B cell (primary cell): Measurements from ENCODE around the gene GALNT6. TPM values are rescaled to one million over a fixed set of nuclear protein-coding genes. Genes with fewer than 3 reads are reported as not detected.

ENCODE experiments used
- ATAC-seq: fragments of 200-7000 bp; cut with Tn5 transposase; one replicate; pipeline ENCODE4 v1.10.0; 2021; ENCODE audit warnings: low read depth, mild to moderate bottlenecking, moderate number of reproducible peaks, moderate library complexity
- CTCF ChIA-PET: fragments of 350-600 bp; sonication (Branson Sonifier 250); formaldehyde crosslinking; loops from one replicate; lab custom pipeline; 2021; ENCODE audit warnings: antibody characterized with exemption, inconsistent platforms; lab: Charles Lee
- POLR2A ChIA-PET: fragments of 350-600 bp; sonication (Branson Sonifier 250); formaldehyde crosslinking; loops from one replicate; lab custom pipeline; 2021; ENCODE audit warnings: antibody characterized with exemption; lab: Charles Lee
- DNase-seq: peaks from one replicate; pipeline ENCODE4 v3.0.0; 2013
- H2AFZ ChIP-seq: 2 replicates; pipeline ENCODE4 v1.6.1; 2012; ENCODE audit warnings: mild to moderate bottlenecking, low read depth, low read length; ENCODE audit not compliant: insufficient read depth, poor library complexity, severe bottlenecking
- H3K27ac ChIP-seq, 2 donors: 1 replicate in 1 of 2; 2 replicates in 1 of 2; pipeline ENCODE4 v1.5.1; 2012 to 2013; ENCODE audit warnings: low read length in 2 of 2, mild to moderate bottlenecking in 2 of 2, moderate library complexity in 1 of 2
- H3K27me3 ChIP-seq, 4 experiments: fragments of 200-600 bp in 1 of 4; sonication (generic) in 1 of 4; replicated peaks in 1 of 4; 1 replicate in 2 of 4; 2 replicates in 2 of 4; pipeline versions ENCODE4 v1.6.1 to v1.7.0; 2013 to 2016; ENCODE audit warnings: low read length in 3 of 4, mild to moderate bottlenecking in 2 of 4, mixed read lengths in 1 of 4, moderate library complexity in 1 of 4; ENCODE audit not compliant: insufficient read depth in 4 of 4, control insufficient read depth in 3 of 4; ENCODE audit errors: control extremely low read depth in 1 of 4
- H3K36me3 ChIP-seq, 2 experiments: replicated peaks in 1 of 2; 1 replicate in 1 of 2; 2 replicates in 1 of 2; pipeline versions ENCODE4 v1.6.1 to v1.7.1; 2013; ENCODE audit warnings: low read length in 1 of 2; ENCODE audit not compliant: insufficient read depth in 2 of 2, control insufficient read depth in 1 of 2; ENCODE audit errors: control extremely low read depth in 1 of 2, extremely low read depth in 1 of 2
- H3K4me1 ChIP-seq, 2 donors: fragments of 200-600 bp in 1 of 2; sonication (generic) in 1 of 2; 1 replicate in 1 of 2; 2 replicates in 1 of 2; pipeline versions ENCODE4 v1.5.1 to v1.6.1; 2013 to 2017; ENCODE audit warnings: low read length in 2 of 2; ENCODE audit not compliant: control insufficient read depth in 2 of 2, insufficient read depth in 2 of 2
- H3K4me2 ChIP-seq: replicated peaks from 2 replicates; pipeline ENCODE3; 2012; ENCODE audit warnings: mild to moderate bottlenecking, low read depth, low read length; ENCODE audit not compliant: poor library complexity, severe bottlenecking
- H3K4me3 ChIP-seq, 5 experiments: fragments of 200-600 bp in 1 of 5; sonication (generic) in 1 of 5; 1 replicate in 3 of 5; 2 replicates in 2 of 5; pipeline versions ENCODE4 v1.5.1 to v1.7.0; 2011 to 2016; ENCODE audit warnings: low read length in 4 of 5, mild to moderate bottlenecking in 4 of 5, low read depth in 2 of 5, control low read depth in 1 of 5, moderate library complexity in 1 of 5; ENCODE audit not compliant: insufficient read depth in 1 of 5; ENCODE audit errors: control extremely low read depth in 1 of 5, extremely low read depth in 1 of 5
- H3K79me2 ChIP-seq: fragments of 200-600 bp; sonication (generic); one replicate; pipeline ENCODE4 v1.6.0; 2016; ENCODE audit warnings: low read length; ENCODE audit not compliant: control insufficient read depth, insufficient read depth
- H3K9ac ChIP-seq: fragments of 200-600 bp; sonication (generic); 2 replicates; pipeline ENCODE4 v1.6.1; 2017; ENCODE audit warnings: mild to moderate bottlenecking, low read length, moderate library complexity
- H3K9me3 ChIP-seq, 3 donors: one replicate each; pipeline versions ENCODE4 v1.6.1 to v1.7.1; 2013; ENCODE audit warnings: low read length in 2 of 3; ENCODE audit not compliant: control insufficient read depth in 2 of 3, insufficient read depth in 1 of 3; ENCODE audit errors: control extremely low read depth in 1 of 3
- H4K20me1 ChIP-seq: 2 replicates; pipeline ENCODE4 v1.6.0; 2012; ENCODE audit warnings: mild to moderate bottlenecking, low read length; ENCODE audit not compliant: insufficient read depth, control insufficient read depth, poor library complexity, severe bottlenecking
- H3K27ac Mint-ChIP-seq: one replicate; pipeline ENCODE4 v1.8.0; 2021; ENCODE audit warnings: mixed read lengths
- H3K27me3 Mint-ChIP-seq: one replicate; pipeline ENCODE4 v1.8.0; 2021; ENCODE audit warnings: mixed read lengths
- H3K4me1 Mint-ChIP-seq: one replicate; pipeline ENCODE4 v1.8.0; 2021; ENCODE audit warnings: mixed read lengths
- H3K4me3 Mint-ChIP-seq: one replicate; pipeline ENCODE4 v1.8.0; 2021; ENCODE audit warnings: mixed read lengths
- H3K9me3 Mint-ChIP-seq: one replicate; pipeline ENCODE4 v1.8.0; 2022; ENCODE audit warnings: mixed read lengths; ENCODE audit not compliant: insufficient read depth
- EZH2 ChIP-seq: IDR thresholded peaks from 2 replicates; pipeline ENCODE4 v1.6.1; 2012; ENCODE audit warnings: borderline replicate concordance, low read depth, mild to moderate bottlenecking, moderate library complexity, low read length; ENCODE audit not compliant: insufficient read depth, poor library complexity, severe bottlenecking
- WGBS: methylation state at CpG from one replicate; pipeline ENCODE4 v1.1.5; 2013; ENCODE audit warnings: missing lambda C conversion rate; ENCODE audit not compliant: insufficient coverage; 5-methylcytosine and 5-hydroxymethylcytosine counted together
- intact Hi-C: fragments of 100-400 bp; cut with micrococcal nuclease; formaldehyde crosslinking; loops from one replicate; pipeline ENCODE4 v1.10.0; 2022
- polyA plus RNA-seq: library from polyadenylated mRNA; depleted of rRNA; stranded (reverse); fragments of >200 nt; gene quantifications from 2 replicates; pipeline ENCODE4 v1.2.3, GENCODE V29; 2012
- total RNA-seq, 2 donors: library from RNA; stranded (reverse); fragments of 120-200 nt in 1 of 2; gene quantifications; 1 replicate in 1 of 2; 2 replicates in 1 of 2; pipeline versions ENCODE4 v1.2.3 to v1.2.4, GENCODE V29; 2013 to 2022
- TF ChIP-seq, protein P1 (sequence below): fragments of 200-600 bp; IDR thresholded peaks from one replicate; pipeline ENCODE4 v1.8.0; 2022; ENCODE audit warnings: antibody characterized with exemption, mild to moderate bottlenecking

The GALNT6 gene
- total and polyA plus RNA-seq, 2 donors (not counting 1 experiment from before 2014, with no cell fraction given), result 9.0 to 10.3 TPM

- Histone ChIP-seq H3K9ac (peak overlapping the region; percentile 29), H3K79me2 (peaks cover 18% of the 10 kb centered on the region), H3K9me3 (no peaks in the 10 kb centered on the region), H3K4me2 (peak overlapping the region; percentile 91), H3K36me3 (no peaks in the 10 kb centered on the region), H3K27ac (peak overlapping the region; percentile 54 to 70), H3K4me1 (peaks cover 58 to 68% of the 10 kb centered on the region in 2 donors), H3K27me3 (no peaks in the 10 kb centered on the region), H2AFZ (peak overlapping the region; percentile 35), H4K20me1 (no peaks in the 10 kb centered on the region), H3K4me3 (peak overlapping the region in 2 of 5 experiments; percentile 28 to 29)
- no peaks in the 10 kb centered on the region for H3K9me3 Mint-ChIP-seq
- TF ChIP-seq EZH2, result no peak
- TF ChIP-seq, protein P1, sequence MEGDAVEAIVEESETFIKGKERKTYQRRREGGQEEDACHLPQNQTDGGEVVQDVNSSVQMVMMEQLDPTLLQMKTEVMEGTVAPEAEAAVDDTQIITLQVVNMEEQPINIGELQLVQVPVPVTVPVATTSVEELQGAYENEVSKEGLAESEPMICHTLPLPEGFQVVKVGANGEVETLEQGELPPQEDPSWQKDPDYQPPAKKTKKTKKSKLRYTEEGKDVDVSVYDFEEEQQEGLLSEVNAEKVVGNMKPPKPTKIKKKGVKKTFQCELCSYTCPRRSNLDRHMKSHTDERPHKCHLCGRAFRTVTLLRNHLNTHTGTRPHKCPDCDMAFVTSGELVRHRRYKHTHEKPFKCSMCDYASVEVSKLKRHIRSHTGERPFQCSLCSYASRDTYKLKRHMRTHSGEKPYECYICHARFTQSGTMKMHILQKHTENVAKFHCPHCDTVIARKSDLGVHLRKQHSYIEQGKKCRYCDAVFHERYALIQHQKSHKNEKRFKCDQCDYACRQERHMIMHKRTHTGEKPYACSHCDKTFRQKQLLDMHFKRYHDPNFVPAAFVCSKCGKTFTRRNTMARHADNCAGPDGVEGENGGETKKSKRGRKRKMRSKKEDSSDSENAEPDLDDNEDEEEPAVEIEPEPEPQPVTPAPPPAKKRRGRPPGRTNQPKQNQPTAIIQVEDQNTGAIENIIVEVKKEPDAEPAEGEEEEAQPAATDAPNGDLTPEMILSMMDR, result no peak
- peak overlapping the region; percentile 62 for H3K4me3 Mint-ChIP-seq
- ATAC-seq (peak; percentile 6), DNase-seq (peak; percentile 68)
- peak overlapping the region; percentile 46 for H3K27ac Mint-ChIP-seq
- ChIA-PET CTCF (interaction anchor here (1.0 to 1.1 kb wide), 2 partner anchors 26 to 31 kb away, joined by 3 to 5 read pairs; no protein-coding TSS in a partner anchor), POLR2A (interaction anchor here (0.5 to 0.7 kb wide), 3 partner anchors 11 to 27 kb away, joined by 3 to 4 read pairs (median 4); no protein-coding TSS in a partner anchor)
- intact Hi-C loops, result loop anchor here (10.0 kb wide), 1 partner anchor 139 kb away; no protein-coding TSS in a partner anchor
- no peaks in the 10 kb centered on the region for H3K27me3 Mint-ChIP-seq
- WGBS, result no CpG with 5 or more reads among the region's 8 CpGs
- peaks cover 63% of the 10 kb centered on the region for H3K4me1 Mint-ChIP-seq
These were observed 4.4 kb upstream of the GALNT6 start for GRCh38 chr12:51395283-51396230.
